ENCODE measurements around the gene TAS2R4.
"Not testable (repeated sequence)": the region's sequence is repeated elsewhere in the genome, so short reads cannot be mapped to it uniquely, and the experiment has no call there.

The TAS2R4 gene

GRCh38 chr7:141776374-141776773, at the start of gene TAS2R4:
Gene TAS2R4 (plus strand): TSS chr7:141776674. CDS start chr7:141778489, 1,815 bp downstream.
- in situ Hi-C loops (cut with MboI; ENCODE audit: low sequenced_read_pairs) = no loop called here

- in situ Hi-C loops (cut with MboI; ENCODE audit: low sequenced_read_pairs) = no loop called here
These were observed 47.5 kb upstream of the TAS2R4 start for GRCh38 chr7:141729020-141729419.

GRCh38 chr7:141731476-141732149, 44.9 kb upstream of the TAS2R4 start:
- in situ Hi-C loops (cut with MboI; ENCODE audit: low sequenced_read_pairs) = no loop called here

- in situ Hi-C loops (cut with MboI; ENCODE audit: low sequenced_read_pairs) = no loop called here
These were observed 39.2 kb upstream of the TAS2R4 start for GRCh38 chr7:141737118-141737835.

GRCh38 chr7:141737836-141738591, 38.5 kb upstream of the TAS2R4 start, which contains the start of gene SSBP1:
Gene SSBP1 (plus strand): TSS chr7:141738358. CDS start chr7:141739167, 809 bp downstream.
- in situ Hi-C loops (cut with MboI; ENCODE audit: low sequenced_read_pairs) = no loop called here

GRCh38 chr7:141738592-141739013, 37.9 kb upstream of the TAS2R4 start:
- in situ Hi-C loops (cut with MboI; ENCODE audit: low sequenced_read_pairs) = no loop called here

GRCh38 chr7:141739250-141739649, 37.2 kb upstream of the TAS2R4 start:
- in situ Hi-C loops (cut with MboI; ENCODE audit: low sequenced_read_pairs) = no loop called here

- in situ Hi-C loops (cut with MboI; ENCODE audit: low sequenced_read_pairs) = no loop called here
These were observed 34.2 kb upstream of the TAS2R4 start for GRCh38 chr7:141742229-141742628.

- in situ Hi-C loops (cut with MboI; ENCODE audit: low sequenced_read_pairs) = no loop called here
These were observed 32.3 kb upstream of the TAS2R4 start for GRCh38 chr7:141744131-141744530.

GRCh38 chr7:141748396-141748795, 28.1 kb upstream of the TAS2R4 start:
- in situ Hi-C loops (cut with MboI; ENCODE audit: low sequenced_read_pairs) = no loop called here

- in situ Hi-C loops (cut with MboI; ENCODE audit: low sequenced_read_pairs) = loop anchor here (10.0 kb wide), 2 partner anchors 223 to 433 kb away; partner anchors contain the start of gene TAS2R38
These were observed 24.6 kb upstream of the TAS2R4 start for GRCh38 chr7:141751904-141752303.

GRCh38 chr7:141752634-141753033, 23.8 kb upstream of the TAS2R4 start:
- in situ Hi-C loops (cut with MboI; ENCODE audit: low sequenced_read_pairs) = loop anchor here (10.0 kb wide), 2 partner anchors 222 to 432 kb away; partner anchors contain the start of gene TAS2R38

- in situ Hi-C loops (cut with MboI; ENCODE audit: low sequenced_read_pairs) = loop anchor here (10.0 kb wide), 2 partner anchors 220 to 430 kb away; partner anchors contain the start of gene TAS2R38
These were observed 21.5 kb upstream of the TAS2R4 start for GRCh38 chr7:141754939-141755338.

- in situ Hi-C loops (cut with MboI; ENCODE audit: low sequenced_read_pairs) = no loop called here
These were observed 12.7 kb upstream of the TAS2R4 start, which contains the start of gene TAS2R3 for GRCh38 chr7:141763797-141764196. Gene TAS2R3 (plus strand): TSS chr7:141764097. CDS start chr7:141764159, 62 bp downstream.

GRCh38 chr7:141770083-141770583, 6.3 kb upstream of the TAS2R4 start:
- in situ Hi-C loops (cut with MboI; ENCODE audit: low sequenced_read_pairs) = not testable (repeated sequence)

- in situ Hi-C loops (cut with MboI; ENCODE audit: low sequenced_read_pairs) = no loop called here
These were observed 9.5 kb downstream of the TAS2R4 start for GRCh38 chr7:141785706-141786552.

- in situ Hi-C loops (cut with MboI; ENCODE audit: low sequenced_read_pairs) = no loop called here
These were observed 11.8 kb downstream of the TAS2R4 start for GRCh38 chr7:141788296-141788695.

- in situ Hi-C loops (cut with MboI; ENCODE audit: low sequenced_read_pairs) = no loop called here
These were observed 13.4 kb downstream of the TAS2R4 start, which contains the start of gene TAS2R5 for GRCh38 chr7:141789917-141790316. Gene TAS2R5 (plus strand): TSS chr7:141790217. CDS start chr7:141790362, 145 bp downstream.

GRCh38 chr7:141792526-141792925, 16.1 kb downstream of the TAS2R4 start:
- in situ Hi-C loops (cut with MboI; ENCODE audit: low sequenced_read_pairs) = no loop called here

- in situ Hi-C loops (cut with MboI; ENCODE audit: low sequenced_read_pairs) = no loop called here
These were observed 43.6 kb downstream of the TAS2R4 start for GRCh38 chr7:141820067-141820466.

All from HL-60/S4 (cell line).